HG03175 (cell line): Measurements from ENCODE around the gene SLIT1.

Experiments used
- ATAC-seq: cut with Tn5 transposase; IDR thresholded peaks from one replicate; pipeline ENCODE4 v1.9.1; 2021; ENCODE audit warnings: mild to moderate bottlenecking, moderate library complexity; ENCODE audit not compliant: unreplicated experiment

SLIT1 gene

DNA sequence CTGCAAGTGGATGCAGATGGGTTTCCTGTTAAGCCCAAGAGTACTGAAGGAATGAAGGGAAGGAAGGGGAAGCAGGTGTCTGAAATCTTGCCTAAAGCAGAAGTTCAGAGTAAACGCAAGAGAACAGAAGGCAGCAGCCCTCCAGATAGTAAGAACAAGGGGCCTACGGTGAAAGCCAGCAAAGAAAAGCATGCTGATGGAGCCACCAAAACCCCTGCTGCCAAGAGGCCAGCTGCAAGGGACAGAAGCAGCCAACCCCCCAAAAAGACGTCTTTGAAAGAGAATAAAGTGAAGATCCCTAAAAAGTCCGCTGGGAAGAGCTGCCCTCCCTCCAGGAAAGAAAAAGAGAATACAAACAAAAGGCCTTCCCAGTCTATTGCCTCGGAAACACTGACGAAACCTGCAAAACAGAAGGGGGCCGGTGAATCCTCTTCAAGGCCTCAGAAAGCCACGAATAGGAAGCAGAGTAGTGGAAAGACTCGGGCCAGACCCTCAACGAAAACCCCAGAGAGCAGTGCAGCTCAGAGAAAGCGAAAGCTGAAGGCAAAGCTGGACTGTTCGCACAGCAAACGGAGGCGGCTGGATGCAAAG, 201.1 kb downstream of the SLIT1 start:
- no peak for ATAC-seq

DNA sequence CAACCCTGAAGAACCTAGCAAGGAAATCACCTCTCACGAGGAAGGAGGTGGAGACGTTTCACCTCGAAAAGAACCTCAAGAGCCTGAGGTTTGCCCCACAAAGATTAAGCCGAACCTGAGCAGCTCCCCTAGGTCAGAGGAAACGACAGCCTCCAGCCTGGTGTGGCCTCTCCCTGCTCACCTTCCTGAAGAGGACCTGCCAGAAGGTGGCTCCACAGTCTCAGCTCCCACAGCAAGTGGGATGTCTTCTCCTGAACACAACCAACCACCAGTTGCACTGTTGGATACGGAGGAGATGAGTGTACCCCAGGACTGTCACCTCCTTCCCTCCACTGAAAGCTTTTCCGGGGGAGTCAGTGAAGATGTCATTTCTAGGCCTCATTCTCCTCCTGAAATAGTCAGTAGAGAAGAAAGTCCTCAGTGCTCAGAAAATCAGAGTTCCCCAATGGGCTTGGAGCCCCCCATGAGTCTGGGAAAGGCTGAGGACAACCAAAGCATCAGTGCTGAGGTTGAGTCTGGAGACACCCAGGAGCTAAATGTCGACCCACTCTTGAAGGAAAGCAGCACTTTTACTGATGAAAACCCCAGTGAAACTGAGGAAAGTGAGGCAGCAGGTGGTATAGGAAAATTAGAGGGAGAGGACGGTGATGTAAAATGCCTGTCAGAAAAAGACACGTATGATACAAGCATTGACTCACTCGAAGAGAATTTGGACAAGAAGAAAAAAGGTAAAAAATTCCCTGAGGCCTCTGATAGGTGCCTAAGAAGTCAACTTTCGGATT, 203.4 kb downstream of the SLIT1 start:
- ATAC-seq, result no peak

DNA sequence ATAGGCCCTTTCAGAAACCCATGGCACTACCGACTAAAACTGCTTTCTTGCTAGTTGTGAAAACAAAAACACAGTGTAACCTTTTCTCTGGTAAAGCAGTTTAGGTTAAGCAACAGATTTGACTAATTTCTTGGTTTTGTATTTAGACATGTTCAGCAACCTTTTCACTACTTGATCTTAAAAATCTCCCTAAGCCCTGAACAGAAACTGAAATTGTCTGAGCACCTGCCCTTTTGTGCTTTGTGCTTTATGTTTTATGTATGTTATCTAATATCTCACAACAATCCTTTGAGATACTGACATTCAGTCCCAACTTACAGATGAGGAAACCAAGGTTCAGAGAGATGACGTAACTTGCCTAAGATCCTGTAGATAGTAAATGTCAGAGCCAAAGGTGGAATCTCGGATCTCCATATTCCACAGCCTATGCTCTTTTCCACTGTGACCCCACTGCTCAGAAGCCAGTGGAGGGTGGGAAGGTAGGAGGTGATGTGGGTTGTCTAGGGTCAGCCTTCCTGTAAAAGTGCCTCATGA, 207.1 kb downstream of the SLIT1 start:
- peak; percentile 67 for ATAC-seq

DNA sequence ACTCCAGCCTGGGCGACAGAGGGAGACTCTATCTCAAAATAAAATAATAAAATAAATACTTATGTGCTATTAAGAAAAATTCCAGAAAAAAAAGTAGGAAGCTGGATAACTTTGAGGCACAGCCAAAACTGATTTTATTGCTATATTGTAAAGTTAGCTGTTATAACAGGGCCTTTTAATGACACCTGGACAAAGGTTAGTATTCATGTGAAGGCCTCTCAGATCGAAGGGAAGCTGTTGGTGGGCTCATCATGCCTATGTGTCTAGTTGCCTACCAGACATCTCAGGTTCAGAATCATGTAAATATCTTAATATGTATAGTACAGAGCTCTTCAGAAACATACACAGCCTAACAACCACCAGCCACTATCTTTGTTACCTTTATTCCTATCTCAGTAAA, 210.6 kb downstream of the SLIT1 start:
- no peak for ATAC-seq

DNA sequence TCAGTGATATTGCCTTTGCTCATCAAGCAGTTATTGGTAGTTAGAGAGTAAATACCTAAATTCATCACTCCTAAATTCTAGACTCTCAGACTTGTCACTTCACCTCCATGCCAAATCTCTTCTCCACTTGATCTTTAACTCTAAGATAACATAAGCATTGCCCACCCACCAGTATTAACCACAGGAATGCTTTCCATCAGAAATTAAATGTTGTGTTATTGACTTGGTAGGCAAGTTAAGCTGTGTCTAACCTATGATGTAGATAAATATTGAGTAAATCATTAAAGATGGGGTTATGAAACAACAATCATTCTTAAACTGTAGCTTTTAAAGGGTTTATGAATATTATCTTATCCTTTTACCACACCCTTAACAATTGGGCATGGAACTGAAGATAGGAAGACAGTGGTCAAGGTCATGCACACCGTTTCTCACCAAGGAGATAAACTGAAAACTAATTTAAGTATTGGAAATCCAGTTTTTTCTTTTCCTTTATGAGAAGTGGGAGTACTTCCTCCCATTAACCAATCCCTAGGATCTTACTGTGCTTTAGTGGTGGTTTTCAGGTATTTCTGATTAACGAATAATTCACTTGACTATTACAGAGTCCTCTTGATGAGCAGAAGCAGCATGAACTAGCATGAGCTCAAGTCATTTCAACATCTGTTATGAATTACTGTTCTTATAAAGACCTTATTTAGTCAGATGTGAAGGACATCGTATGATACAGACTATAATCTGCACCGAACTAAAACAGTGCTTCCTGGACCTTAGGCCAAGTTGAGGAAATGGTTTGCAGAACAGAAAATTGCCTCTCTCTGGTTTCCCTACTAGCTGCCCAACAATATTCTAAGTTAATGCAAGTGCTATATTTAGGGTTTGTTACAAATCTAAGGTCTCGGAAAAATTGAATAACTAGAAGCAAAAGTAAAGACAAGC, 211.7 kb downstream of the SLIT1 start:
- ATAC-seq, result no peak

DNA sequence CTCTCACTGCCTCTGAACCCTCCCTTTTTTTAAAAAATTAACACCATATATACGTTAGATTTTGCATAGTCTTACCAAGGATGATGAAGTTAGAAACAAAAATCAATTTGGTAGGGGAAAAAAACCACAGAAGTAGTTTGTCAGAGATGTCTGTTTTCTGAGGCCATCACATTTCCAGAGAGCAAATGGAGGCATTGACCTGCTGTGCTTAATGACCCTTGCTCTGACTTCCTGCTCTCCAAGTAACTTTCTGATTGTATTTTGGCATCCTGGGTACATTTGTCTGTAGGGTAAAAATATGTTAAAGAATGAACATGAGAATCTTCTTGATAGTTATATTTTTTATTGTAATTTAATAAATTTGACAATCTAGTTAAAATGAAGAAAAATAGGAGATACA, 213.5 kb downstream of the SLIT1 start:
- ATAC-seq, result no peak

DNA sequence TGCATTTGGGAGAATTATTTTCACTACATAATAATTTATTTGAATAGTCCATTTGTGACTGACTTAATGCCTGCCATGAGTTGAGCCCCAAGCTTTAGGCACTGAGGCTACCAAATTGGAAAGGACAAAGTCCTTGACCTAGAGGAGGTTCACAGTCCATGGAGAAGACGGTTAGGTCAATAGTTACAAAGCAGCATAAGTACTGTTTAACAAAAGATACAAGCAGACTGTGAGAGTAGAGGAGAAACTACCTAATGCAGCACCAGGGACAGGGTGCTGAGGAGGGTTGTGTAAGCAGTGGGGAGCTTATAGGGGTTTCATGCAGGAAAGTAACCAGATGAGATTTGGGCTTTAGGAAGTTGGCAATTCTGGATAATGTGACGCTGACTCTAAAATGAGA, 214.4 kb downstream of the SLIT1 start:
- no peak for ATAC-seq

DNA sequence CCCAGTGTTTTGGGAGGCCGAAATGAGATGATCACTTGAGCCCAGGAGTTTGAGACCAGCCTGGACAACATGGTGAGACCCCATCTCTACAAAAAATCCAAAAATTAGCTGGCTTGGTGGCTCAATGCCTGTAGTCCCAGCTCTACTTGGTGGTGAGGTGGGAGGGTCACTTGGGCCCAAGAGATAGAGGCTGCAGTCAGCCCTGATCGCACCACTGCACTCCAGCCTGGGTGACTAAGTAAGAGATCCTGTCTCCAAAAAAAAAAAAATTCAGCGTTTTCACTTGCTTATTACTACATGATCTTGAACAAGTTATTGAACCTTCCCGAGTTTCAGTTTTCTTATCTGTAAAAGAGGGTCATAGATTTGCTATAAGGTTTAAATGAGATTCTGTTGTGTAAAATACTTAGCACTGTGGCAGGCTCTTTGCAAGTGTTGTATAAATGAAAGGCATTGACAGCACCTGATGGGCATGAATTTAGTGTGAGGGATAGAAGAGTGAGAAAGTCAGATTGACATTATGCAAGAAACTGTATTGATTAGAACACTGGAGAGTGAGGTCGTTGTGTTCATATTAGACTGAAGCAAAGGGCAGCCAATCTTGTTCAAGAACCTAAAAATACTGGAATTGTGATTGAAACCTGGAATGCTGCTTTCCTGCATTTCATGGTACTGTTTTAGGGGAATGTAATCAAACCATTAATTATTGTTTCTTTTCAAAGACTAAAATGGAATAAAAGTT, 216.9 kb downstream of the SLIT1 start:
- ATAC-seq, result no peak

DNA sequence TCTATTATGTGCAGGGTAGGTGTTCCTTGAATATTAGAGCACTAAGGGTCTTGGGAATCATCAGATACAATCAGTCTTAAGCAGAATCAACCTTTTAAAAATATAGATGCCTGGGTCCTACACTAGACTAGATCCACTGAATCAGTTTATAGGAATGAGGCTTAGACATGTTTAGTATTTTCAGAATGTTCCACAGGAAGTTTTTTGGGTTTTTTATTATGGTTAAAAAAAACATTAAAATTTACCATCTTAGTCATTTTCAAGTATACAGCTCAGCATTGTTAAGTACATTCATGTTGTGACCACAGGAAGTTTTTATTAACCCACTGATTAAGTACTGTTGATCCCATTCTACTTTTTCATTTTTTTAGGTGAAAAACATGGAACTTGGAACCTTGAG, 217.9 kb downstream of the SLIT1 start:
- no peak for ATAC-seq

DNA sequence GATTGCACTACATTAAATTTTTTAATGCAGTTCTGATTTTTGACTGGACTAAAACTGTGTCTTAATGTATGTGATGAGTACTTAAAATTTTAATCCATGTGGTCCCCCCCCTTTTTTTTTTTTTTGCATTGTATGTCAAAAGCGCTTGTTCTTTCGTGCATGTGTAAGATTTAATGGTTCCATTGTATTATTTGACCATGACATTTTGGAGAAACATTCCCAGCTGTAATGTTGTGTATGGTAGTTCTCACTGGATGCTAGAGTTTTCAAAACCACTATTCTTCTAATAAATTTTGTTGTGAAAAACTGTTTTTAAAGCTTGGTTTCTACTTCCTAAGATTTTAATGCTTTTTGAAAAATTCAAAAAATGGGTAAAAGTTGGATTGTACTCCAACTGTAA, 221.6 kb downstream of the SLIT1 start:
- ATAC-seq, result no peak

DNA sequence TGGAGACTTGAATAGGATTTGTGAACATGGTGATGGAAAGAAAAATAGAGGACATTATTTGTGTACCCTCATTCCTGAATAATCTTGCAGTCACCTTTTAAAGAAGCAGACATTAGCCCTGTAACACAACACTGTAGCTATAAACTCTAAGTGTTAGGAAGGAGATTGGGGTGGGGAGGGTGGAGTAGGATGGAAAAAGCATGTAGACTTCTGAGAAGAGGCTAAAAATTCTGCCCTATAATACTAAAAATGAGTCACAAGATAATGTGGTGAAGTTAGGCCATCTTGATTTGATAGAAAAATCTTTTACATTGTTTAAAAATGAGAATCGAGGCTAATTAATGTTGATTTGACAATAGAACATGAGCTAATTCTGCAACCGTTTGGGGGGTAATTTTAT, 224.9 kb downstream of the SLIT1 start:
- ATAC-seq, result no peak

DNA sequence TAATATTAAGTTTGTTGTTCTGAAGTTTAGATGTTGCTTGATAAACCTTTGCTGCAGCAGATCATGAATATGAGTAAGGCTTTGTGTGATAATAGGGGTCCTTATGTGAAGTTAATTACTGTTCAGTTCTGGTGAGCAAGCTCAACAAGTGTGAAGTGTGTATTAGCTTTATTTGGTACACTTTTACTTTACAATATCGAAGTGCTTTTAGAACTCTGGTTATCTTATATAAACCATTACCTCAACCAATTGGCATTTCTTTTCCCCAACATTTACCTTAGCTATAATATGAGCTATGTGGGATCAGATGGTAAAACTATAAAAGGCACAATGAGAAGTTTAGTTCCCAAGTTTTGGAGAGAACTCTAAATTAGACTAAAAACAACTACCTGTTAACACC, 226.0 kb downstream of the SLIT1 start:
- no peak for ATAC-seq

DNA sequence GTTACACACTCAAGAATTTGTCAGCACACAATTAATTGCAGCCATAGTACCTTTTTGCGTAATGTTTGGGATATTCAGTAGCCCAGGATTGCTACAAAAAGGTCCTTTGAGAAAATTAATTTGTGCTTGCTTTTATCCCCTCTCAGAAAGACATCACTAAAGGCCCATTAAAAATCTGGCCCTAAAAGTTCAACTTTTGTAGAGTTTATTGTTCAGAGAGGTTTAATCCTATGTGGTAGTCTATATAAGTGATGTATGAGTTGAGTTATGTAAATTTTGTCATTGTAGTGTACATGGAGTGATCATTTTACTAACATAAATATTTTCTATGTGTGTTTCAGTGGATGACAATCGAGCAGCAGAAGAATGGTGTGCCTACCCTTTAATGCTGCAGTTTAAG, 227.7 kb downstream of the SLIT1 start:
- no peak for ATAC-seq

DNA sequence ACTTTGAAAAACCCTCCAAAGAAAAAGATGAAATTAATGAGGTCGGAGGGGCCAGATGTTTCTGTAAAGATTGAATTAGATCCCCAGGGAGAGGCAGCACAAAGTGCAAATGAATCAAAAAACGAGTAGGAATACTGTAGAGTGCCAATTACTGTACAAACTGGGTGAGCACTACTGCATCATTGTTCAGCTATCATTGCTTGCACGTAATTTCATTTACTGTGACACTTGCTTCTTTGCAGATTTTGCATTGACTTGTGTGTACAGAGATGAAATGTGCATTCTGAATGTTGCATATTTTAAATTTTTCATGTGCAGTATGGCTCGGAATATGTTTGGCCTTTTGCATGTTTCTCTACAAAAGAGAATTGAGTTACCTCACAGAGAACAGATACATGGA, 230.0 kb downstream of the SLIT1 start:
- no peak for ATAC-seq

DNA sequence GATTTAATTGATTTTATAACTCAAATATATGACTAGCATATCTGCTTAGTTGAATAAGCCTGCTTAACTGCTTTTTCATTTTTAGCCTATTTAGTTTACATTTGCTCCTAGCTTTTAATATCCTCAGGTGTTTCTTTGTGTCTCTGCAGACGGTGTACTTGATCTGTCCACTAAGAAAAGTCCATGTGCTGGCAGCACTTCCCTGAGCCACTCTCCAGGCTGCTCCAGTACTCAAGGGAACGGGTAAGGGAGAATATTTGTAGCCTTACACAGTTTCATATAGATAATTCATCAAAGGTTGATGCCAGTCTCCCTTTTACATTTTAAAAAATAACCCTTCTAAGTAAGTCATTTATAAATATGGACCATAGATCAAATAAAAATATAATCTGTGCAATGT, 233.8 kb downstream of the SLIT1 start:
- ATAC-seq, result no peak

DNA sequence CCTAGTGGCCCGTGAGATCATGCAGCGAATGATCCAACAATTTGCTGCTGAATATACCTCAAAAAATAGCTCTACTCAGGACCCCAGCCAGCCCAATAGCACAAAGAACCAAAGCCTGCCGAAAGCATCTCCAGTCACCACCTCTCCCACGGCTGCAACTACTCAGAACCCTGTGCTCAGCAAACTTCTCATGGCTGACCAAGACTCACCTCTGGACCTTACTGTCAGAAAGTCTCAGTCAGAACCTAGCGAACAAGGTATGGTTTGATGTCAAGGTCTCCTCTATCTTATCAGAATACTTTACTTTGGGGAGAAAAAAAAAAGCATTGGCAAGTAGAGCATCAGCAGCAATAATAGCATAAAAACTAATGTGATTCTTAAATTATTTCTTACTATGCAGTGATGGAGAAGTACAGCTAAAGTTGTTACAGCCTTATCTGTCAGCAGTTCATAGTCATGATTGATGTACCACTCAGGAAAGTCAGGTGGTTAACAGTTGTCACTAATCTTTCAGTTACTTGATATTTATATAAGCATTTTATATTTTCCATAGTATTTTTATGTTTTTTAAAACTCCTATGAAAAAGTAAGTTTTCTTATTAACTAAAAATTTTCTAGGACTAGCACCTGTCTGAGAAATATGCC, 236.6 kb downstream of the SLIT1 start:
- ATAC-seq, result no peak
